ENCODE data around the gene CD2BP2. TPM values are rescaled to one million over a fixed set of nuclear protein-coding genes. Genes with fewer than 3 reads are reported as not detected.
"Not testable (repeated sequence)": the region's sequence is repeated elsewhere in the genome, so short reads cannot be mapped to it uniquely, and the experiment has no call there.

CD2BP2 gene
- total RNA-seq, 1 donor from 2014 or later: 77.2 TPM

DNA sequence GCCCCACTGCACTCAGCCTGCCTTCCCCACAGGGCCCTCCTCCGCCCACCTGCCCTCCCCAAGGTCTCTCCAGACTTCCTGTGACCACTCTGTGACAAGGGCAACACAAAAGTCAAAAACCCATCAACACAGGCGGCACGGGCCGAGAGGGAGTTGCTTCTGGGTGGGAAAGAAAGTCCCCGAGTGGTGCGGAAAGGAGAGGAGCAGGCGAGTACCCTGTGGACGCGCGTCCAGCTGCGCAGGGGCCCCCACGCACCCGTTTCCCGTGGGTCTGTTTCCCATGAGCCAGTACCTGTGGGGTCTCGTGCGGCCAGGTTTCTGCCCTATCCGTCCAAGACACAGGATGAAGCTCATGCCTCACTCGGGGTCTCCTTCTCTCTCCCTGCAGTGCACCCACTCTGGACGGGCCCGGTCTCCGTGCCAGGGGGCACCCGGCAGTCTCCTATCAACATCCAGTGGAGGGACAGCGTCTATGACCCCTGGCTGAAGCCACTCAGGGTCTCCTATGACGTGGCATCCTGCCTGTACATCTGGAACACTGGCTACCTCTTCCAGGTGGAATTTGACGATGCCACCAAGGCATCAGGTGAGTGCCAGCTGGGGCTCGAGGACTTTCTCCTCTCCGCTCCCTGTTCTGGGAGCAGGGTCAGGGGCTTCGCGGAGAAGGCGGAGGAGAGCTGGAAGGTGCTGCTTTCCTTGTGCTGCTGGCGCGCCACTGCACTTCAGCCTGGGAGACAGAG lies 12.2 kb downstream of the CD2BP2 start:
- Mint-ChIP-seq H3K27ac (ENCODE audit: unreplicated experiment) (no peak overlapping the region), H3K4me3 (ENCODE audit: unreplicated experiment) (no peak overlapping the region), H3K27me3 (ENCODE audit: unreplicated experiment) (peaks cover 4% of the 10 kb centered on the region), H3K9me3 (ENCODE audit: unreplicated experiment) (no peaks in the 10 kb centered on the region), H3K36me3 (ENCODE audit: low read depth, unreplicated experiment) (no peaks in the 10 kb centered on the region), H3K4me1 (ENCODE audit: unreplicated experiment) (no peaks in the 10 kb centered on the region)
- TF ChIP-seq, protein P1, sequence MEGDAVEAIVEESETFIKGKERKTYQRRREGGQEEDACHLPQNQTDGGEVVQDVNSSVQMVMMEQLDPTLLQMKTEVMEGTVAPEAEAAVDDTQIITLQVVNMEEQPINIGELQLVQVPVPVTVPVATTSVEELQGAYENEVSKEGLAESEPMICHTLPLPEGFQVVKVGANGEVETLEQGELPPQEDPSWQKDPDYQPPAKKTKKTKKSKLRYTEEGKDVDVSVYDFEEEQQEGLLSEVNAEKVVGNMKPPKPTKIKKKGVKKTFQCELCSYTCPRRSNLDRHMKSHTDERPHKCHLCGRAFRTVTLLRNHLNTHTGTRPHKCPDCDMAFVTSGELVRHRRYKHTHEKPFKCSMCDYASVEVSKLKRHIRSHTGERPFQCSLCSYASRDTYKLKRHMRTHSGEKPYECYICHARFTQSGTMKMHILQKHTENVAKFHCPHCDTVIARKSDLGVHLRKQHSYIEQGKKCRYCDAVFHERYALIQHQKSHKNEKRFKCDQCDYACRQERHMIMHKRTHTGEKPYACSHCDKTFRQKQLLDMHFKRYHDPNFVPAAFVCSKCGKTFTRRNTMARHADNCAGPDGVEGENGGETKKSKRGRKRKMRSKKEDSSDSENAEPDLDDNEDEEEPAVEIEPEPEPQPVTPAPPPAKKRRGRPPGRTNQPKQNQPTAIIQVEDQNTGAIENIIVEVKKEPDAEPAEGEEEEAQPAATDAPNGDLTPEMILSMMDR (IDR thresholded peaks at IDR 0.05; ENCODE audit: unreplicated experiment): no peak
- DNase-seq (ENCODE audit: low spot score): no peak

GRCh38 chr16:30341971-30342370 lies 13.1 kb downstream of the CD2BP2 start:
- not testable (repeated sequence) for H3K9me3 Mint-ChIP-seq (ENCODE audit: unreplicated experiment); DNase-seq (ENCODE audit: low spot score); H3K36me3 Mint-ChIP-seq (ENCODE audit: low read depth, unreplicated experiment); H3K4me3 Mint-ChIP-seq (ENCODE audit: unreplicated experiment); H3K4me1 Mint-ChIP-seq (ENCODE audit: unreplicated experiment); H3K27ac Mint-ChIP-seq (ENCODE audit: unreplicated experiment); H3K27me3 Mint-ChIP-seq (ENCODE audit: unreplicated experiment)

- H3K4me3 Mint-ChIP-seq (ENCODE audit: unreplicated experiment): no peak overlapping the region
- H3K27ac Mint-ChIP-seq (ENCODE audit: unreplicated experiment): no peak overlapping the region
- peaks cover 4% of the 10 kb centered on the region for H3K27me3 Mint-ChIP-seq (ENCODE audit: unreplicated experiment)
- DNase-seq (ENCODE audit: low spot score): no peak
- no peaks in the 10 kb centered on the region for H3K36me3 Mint-ChIP-seq (ENCODE audit: low read depth, unreplicated experiment)
- TF ChIP-seq, protein P1 (IDR thresholded peaks at IDR 0.05; ENCODE audit: unreplicated experiment): no peak
- no peaks in the 10 kb centered on the region for H3K9me3 Mint-ChIP-seq (ENCODE audit: unreplicated experiment)
- peaks cover 4% of the 10 kb centered on the region for H3K4me1 Mint-ChIP-seq (ENCODE audit: unreplicated experiment)
These were observed 14.5 kb downstream of the CD2BP2 start for GRCh38 chr16:30340621-30341020.

DNA sequence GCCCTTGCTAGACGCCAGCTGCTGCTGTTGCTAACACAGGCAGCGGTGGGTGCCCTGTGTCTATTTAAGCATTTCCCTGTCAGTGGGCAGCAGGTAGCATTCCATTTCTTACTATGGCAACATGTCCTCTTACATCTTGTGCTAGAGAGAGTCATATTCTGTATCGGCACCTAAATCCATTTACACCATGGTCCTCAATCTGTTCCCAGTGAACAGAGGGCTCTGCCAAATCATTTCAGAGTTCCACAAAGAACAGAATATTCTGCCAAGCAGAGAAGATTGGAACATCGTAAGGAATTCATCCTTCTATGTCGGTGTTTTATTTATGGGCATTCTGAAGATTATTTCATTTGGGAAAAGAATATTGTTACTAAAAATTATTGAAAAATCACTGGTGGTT lies 16.4 kb downstream of the CD2BP2 start:
- H3K36me3 Mint-ChIP-seq (ENCODE audit: low read depth, unreplicated experiment); H3K9me3 Mint-ChIP-seq (ENCODE audit: unreplicated experiment); H3K27me3 Mint-ChIP-seq (ENCODE audit: unreplicated experiment); H3K27ac Mint-ChIP-seq (ENCODE audit: unreplicated experiment); DNase-seq (ENCODE audit: low spot score); H3K4me1 Mint-ChIP-seq (ENCODE audit: unreplicated experiment); H3K4me3 Mint-ChIP-seq (ENCODE audit: unreplicated experiment): not testable (repeated sequence)

GRCh38 chr16:30337964-30338357 lies 17.1 kb downstream of the CD2BP2 start:
- not testable (repeated sequence) for H3K27ac Mint-ChIP-seq (ENCODE audit: unreplicated experiment); H3K4me3 Mint-ChIP-seq (ENCODE audit: unreplicated experiment); H3K4me1 Mint-ChIP-seq (ENCODE audit: unreplicated experiment); H3K27me3 Mint-ChIP-seq (ENCODE audit: unreplicated experiment); H3K36me3 Mint-ChIP-seq (ENCODE audit: low read depth, unreplicated experiment); DNase-seq (ENCODE audit: low spot score); H3K9me3 Mint-ChIP-seq (ENCODE audit: unreplicated experiment)

- Mint-ChIP-seq H3K9me3 (ENCODE audit: unreplicated experiment) (no peaks in the 10 kb centered on the region), H3K4me3 (ENCODE audit: unreplicated experiment) (peak overlapping the region; percentile 84), H3K27me3 (ENCODE audit: unreplicated experiment) (peaks cover 3% of the 10 kb centered on the region), H3K36me3 (ENCODE audit: low read depth, unreplicated experiment) (peaks cover 3% of the 10 kb centered on the region), H3K27ac (ENCODE audit: unreplicated experiment) (peak overlapping the region; percentile 30), H3K4me1 (ENCODE audit: unreplicated experiment) (peaks cover 7% of the 10 kb centered on the region)
- TF ChIP-seq, protein P1 (IDR thresholded peaks at IDR 0.05; ENCODE audit: unreplicated experiment): no peak
- no peak for DNase-seq (ENCODE audit: low spot score)
These were observed 19.3 kb downstream of the CD2BP2 start for GRCh38 chr16:30335598-30336474.

- not testable (repeated sequence) for H3K27ac Mint-ChIP-seq (ENCODE audit: unreplicated experiment)
These were observed 20.0 kb downstream of the CD2BP2 start for GRCh38 chr16:30335028-30335597.

DNA sequence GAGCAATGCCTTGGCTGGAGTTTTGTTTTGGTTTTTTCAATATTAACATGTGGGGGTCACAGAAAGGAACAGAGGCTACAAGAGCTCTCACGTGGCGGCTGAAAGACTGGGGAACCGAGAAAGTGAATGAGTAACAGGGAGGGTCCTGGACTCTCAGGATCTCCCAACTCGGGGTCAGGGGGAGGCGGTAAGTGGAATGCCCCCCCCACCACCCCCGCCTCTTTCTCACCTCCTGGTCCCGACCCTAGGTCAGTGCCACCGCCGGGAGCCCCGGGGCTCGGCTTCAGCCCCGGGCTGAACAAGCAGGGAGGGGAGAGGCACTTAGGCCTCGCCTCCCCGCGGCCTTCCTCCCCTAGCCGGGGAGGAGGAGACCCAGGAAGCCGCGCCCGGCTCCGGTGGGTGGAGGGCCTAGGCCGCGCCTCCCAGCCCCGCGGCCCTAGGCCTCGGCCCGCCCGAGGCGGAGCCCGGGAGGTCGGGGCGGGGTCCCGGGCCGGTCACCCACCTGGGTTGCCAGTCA lies 20.6 kb downstream of the CD2BP2 start:
- DNase-seq (ENCODE audit: low spot score): peak; percentile 69
- H3K4me3 Mint-ChIP-seq (ENCODE audit: unreplicated experiment): peak overlapping the region; percentile 99
- peak overlapping the region; percentile 96 for H3K27ac Mint-ChIP-seq (ENCODE audit: unreplicated experiment)
- not testable (repeated sequence) for H3K27me3 Mint-ChIP-seq (ENCODE audit: unreplicated experiment); H3K36me3 Mint-ChIP-seq (ENCODE audit: low read depth, unreplicated experiment); H3K4me1 Mint-ChIP-seq (ENCODE audit: unreplicated experiment); H3K9me3 Mint-ChIP-seq (ENCODE audit: unreplicated experiment)

More at GRCh38 chr16:30335028-30335597, 20.0 kb downstream of the CD2BP2 start:
- not testable (repeated sequence) for H3K4me1 Mint-ChIP-seq (ENCODE audit: unreplicated experiment); H3K27me3 Mint-ChIP-seq (ENCODE audit: unreplicated experiment); H3K9me3 Mint-ChIP-seq (ENCODE audit: unreplicated experiment); H3K36me3 Mint-ChIP-seq (ENCODE audit: low read depth, unreplicated experiment)
- DNase-seq (ENCODE audit: low spot score): peak; percentile 88
- H3K4me3 Mint-ChIP-seq (ENCODE audit: unreplicated experiment): peak overlapping the region; percentile 84

DNA sequence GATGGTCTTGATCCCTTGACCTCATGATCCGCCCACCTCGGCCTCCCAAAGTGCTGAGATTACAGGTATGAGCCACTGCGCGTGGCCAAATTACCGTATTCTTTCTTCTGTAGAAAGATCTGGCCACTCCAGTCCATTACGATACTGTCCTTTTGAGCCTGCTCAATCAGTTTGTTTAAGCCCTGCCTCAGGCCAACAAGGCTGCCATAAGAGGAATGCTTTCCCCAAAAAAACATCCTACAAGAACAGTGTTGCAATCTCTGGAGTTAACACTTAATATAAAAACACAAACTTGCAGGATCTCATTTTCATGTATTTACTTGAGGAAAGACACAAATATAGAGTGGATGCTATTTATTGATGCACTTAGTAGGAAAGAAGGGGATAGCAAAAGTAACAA lies 30.9 kb downstream of the CD2BP2 start:
- H3K27ac Mint-ChIP-seq (ENCODE audit: unreplicated experiment); H3K36me3 Mint-ChIP-seq (ENCODE audit: low read depth, unreplicated experiment); H3K27me3 Mint-ChIP-seq (ENCODE audit: unreplicated experiment); H3K9me3 Mint-ChIP-seq (ENCODE audit: unreplicated experiment); H3K4me3 Mint-ChIP-seq (ENCODE audit: unreplicated experiment); H3K4me1 Mint-ChIP-seq (ENCODE audit: unreplicated experiment); DNase-seq (ENCODE audit: low spot score): not testable (repeated sequence)
